H1 (cell line): ENCODE results near the gene CLEC16A. TPM values are rescaled to one million over a fixed set of nuclear protein-coding genes. Genes with fewer than 3 reads are reported as not detected.

Experiments used
- CTCF ChIA-PET: fragments of 300-600 bp; sonication (Branson Sonifier 250); formaldehyde crosslinking; loops from one replicate; lab custom pipeline; 2021; ENCODE audit not compliant: partially characterized antibody; lab: Charles Lee
- POLR2A ChIA-PET: fragments of 300-600 bp; sonication (Branson Sonifier 250); formaldehyde crosslinking; loops from one replicate; lab custom pipeline; 2021; ENCODE audit warnings: inconsistent platforms; ENCODE audit not compliant: partially characterized antibody; lab: Charles Lee
- DNase-seq, 2 experiments: peaks; one replicate each; pipeline versions ENCODE4 v3.0.0 to v3.0.0-alpha.2; 2010 to 2022; ENCODE audit warnings: low spot score in 2 of 2, low read depth in 1 of 2, mixed read lengths in 1 of 2
- FAIRE-seq: peaks from 2 replicates; lab custom pipeline; 2011; peaks lifted over from hg19 to GRCh38; lab: Jason Lieb, UNC
- H2AFZ ChIP-seq: 2 replicates; pipeline ENCODE4 v1.8.1; 2012; ENCODE audit warnings: low read length, inconsistent platforms
- H2AK5ac ChIP-seq: 2 replicates; pipeline ENCODE4 v1.6.1; 2013; ENCODE audit warnings: low read depth, low read length
- H2BK120ac ChIP-seq: replicated peaks from 2 replicates; pipeline ENCODE3; 2013; ENCODE audit warnings: low read depth, low read length, inconsistent platforms
- H2BK12ac ChIP-seq: 2 replicates; pipeline ENCODE4 v1.6.1; 2013; ENCODE audit warnings: low read depth, low read length
- H2BK15ac ChIP-seq: 2 replicates; pipeline ENCODE4 v1.6.1; 2013; ENCODE audit warnings: low read length
- H2BK20ac ChIP-seq: 2 replicates; pipeline ENCODE4 v1.6.1; 2013; ENCODE audit warnings: low read length
- H2BK5ac ChIP-seq: 2 replicates; pipeline ENCODE4 v1.6.1; 2013; ENCODE audit warnings: low read depth, low read length
- H3K14ac ChIP-seq: 2 replicates; pipeline ENCODE4 v1.6.1; 2013; ENCODE audit warnings: inconsistent platforms; ENCODE audit not compliant: insufficient read length
- H3K18ac ChIP-seq: 2 replicates; pipeline ENCODE4 v1.6.1; 2013; ENCODE audit warnings: low read length; ENCODE audit errors: extremely low read depth
- H3K23ac ChIP-seq: 2 replicates; pipeline ENCODE4 v1.6.1; 2013; ENCODE audit warnings: inconsistent platforms; ENCODE audit not compliant: insufficient read length
- H3K23me2 ChIP-seq: 2 replicates; pipeline ENCODE4 v1.6.1; 2013; ENCODE audit warnings: low read depth, low read length
- H3K27ac ChIP-seq: 2 replicates; pipeline ENCODE4 v1.6.1; 2011; ENCODE audit warnings: low read depth, low read length, inconsistent platforms
- H3K27me3 ChIP-seq, 4 experiments: replicated peaks in 1 of 4; 1 replicate in 1 of 4; 2 replicates in 3 of 4; pipeline versions ENCODE4 v1.6.1 to v1.8.1; 2011 to 2013; ENCODE audit warnings: low read length in 3 of 4, mild to moderate bottlenecking in 3 of 4, inconsistent platforms in 2 of 4, mixed read lengths in 2 of 4, moderate library complexity in 1 of 4; ENCODE audit not compliant: control insufficient read depth in 3 of 4, insufficient read depth in 3 of 4; ENCODE audit errors: extremely low read depth in 1 of 4
- H3K36me3 ChIP-seq, 4 experiments: 2 replicates each; pipeline versions ENCODE4 v1.6.1 to v1.8.1; 2011 to 2013; ENCODE audit warnings: mild to moderate bottlenecking in 4 of 4, low read length in 3 of 4, moderate library complexity in 2 of 4, control low read depth in 1 of 4, inconsistent platforms in 1 of 4; ENCODE audit not compliant: insufficient read depth in 4 of 4, control insufficient read depth in 2 of 4
- H3K4ac ChIP-seq: replicated peaks from 2 replicates; pipeline ENCODE3; 2013; ENCODE audit warnings: low read length, low read depth, mixed read lengths, inconsistent platforms; ENCODE audit not compliant: insufficient read length
- H3K4me1 ChIP-seq, 4 experiments: replicated peaks in 1 of 4; 1 replicate in 1 of 4; 2 replicates in 3 of 4; pipeline versions ENCODE4 v1.6.1 to v1.8.1; 2011 to 2013; ENCODE audit warnings: low read length in 3 of 4, inconsistent platforms in 2 of 4, mixed read lengths in 1 of 4; ENCODE audit not compliant: insufficient read depth in 4 of 4, control insufficient read depth in 3 of 4
- H3K4me2 ChIP-seq, 2 experiments: 2 replicates each; pipeline versions ENCODE4 v1.6.1 to v1.8.1; 2011 to 2013; ENCODE audit warnings: low read depth in 2 of 2, low read length in 2 of 2, control low read depth in 1 of 2, inconsistent platforms in 1 of 2, mild to moderate bottlenecking in 1 of 2; ENCODE audit not compliant: insufficient read depth in 1 of 2
- H3K4me3 ChIP-seq, 4 experiments: fragments of 200-600, 300-600 bp in 1 of 4; sonication (generic), shearing (Covaris generic), sonication (Bioruptor Twin) in 1 of 4; 2 replicates each; pipeline versions ENCODE4 v1.5.1 to v1.8.1; 2011 to 2016; ENCODE audit warnings: low read length in 4 of 4, low read depth in 3 of 4, control low read depth in 2 of 4, inconsistent platforms in 2 of 4, mild to moderate bottlenecking in 2 of 4, mixed read lengths in 1 of 4, moderate library complexity in 1 of 4; ENCODE audit not compliant: insufficient read depth in 2 of 4; ENCODE audit errors: extremely low read depth in 1 of 4
- H3K56ac ChIP-seq: replicated peaks from 2 replicates; pipeline ENCODE3; 2013; ENCODE audit warnings: low read depth, mild to moderate bottlenecking, mixed read lengths, low read length, inconsistent platforms; ENCODE audit not compliant: insufficient read length
- H3K79me1 ChIP-seq: 2 replicates; pipeline ENCODE4 v1.6.1; 2013; ENCODE audit warnings: low read depth, low read length, control low read depth
- H3K79me2 ChIP-seq, 2 experiments: 2 replicates each; pipeline versions ENCODE4 v1.6.1 to v1.8.1; 2012 to 2013; ENCODE audit warnings: low read length in 2 of 2, mild to moderate bottlenecking in 2 of 2, inconsistent platforms in 1 of 2; ENCODE audit not compliant: insufficient read depth in 2 of 2, control insufficient read depth in 1 of 2
- H3K9ac ChIP-seq, 4 experiments: replicated peaks in 1 of 4; 1 replicate in 1 of 4; 2 replicates in 3 of 4; pipeline versions ENCODE4 v1.6.1 to v1.8.1; 2011 to 2013; ENCODE audit warnings: low read depth in 3 of 4, low read length in 3 of 4, control low read depth in 2 of 4, mild to moderate bottlenecking in 2 of 4, moderate library complexity in 2 of 4, inconsistent platforms in 1 of 4; ENCODE audit errors: extremely low read depth in 1 of 4
- H3K9me3 ChIP-seq, 2 experiments: 2 replicates each; pipeline versions ENCODE4 v1.6.1 to v1.8.1; 2012 to 2013; ENCODE audit warnings: mild to moderate bottlenecking in 2 of 2, moderate library complexity in 2 of 2, control low read depth in 1 of 2, inconsistent platforms in 1 of 2, low read depth in 1 of 2, low read length in 1 of 2, mixed read lengths in 1 of 2; ENCODE audit not compliant: insufficient read depth in 2 of 2
- H4K20me1 ChIP-seq, 2 experiments: replicated peaks in 1 of 2; 2 replicates each; pipeline versions ENCODE3 to v1.8.1; 2011 to 2013; ENCODE audit warnings: inconsistent platforms in 2 of 2, low read length in 2 of 2, mild to moderate bottlenecking in 1 of 2; ENCODE audit not compliant: insufficient read depth in 2 of 2, control insufficient read depth in 1 of 2
- H4K5ac ChIP-seq: 2 replicates; pipeline ENCODE4 v1.6.1; 2013; ENCODE audit warnings: low read length, low read depth, mixed read lengths, inconsistent platforms; ENCODE audit not compliant: insufficient read length
- H4K8ac ChIP-seq: 2 replicates; pipeline ENCODE4 v1.8.0; 2013; ENCODE audit warnings: mild to moderate bottlenecking, moderate library complexity, low read length, inconsistent platforms; ENCODE audit not compliant: insufficient read depth; ENCODE audit errors: extremely low read depth
- H4K91ac ChIP-seq: replicated peaks from 2 replicates; pipeline ENCODE3; 2013; ENCODE audit warnings: low read length, mixed read lengths, inconsistent platforms; ENCODE audit not compliant: insufficient read length
- ASH2L ChIP-seq: fragments of 200-600, 300-600 bp; sonication (generic); IDR thresholded peaks from one replicate; pipeline ENCODE4 v1.7.1; 2017; ENCODE audit warnings: low read length
- CREB1 ChIP-seq: IDR thresholded peaks from 2 replicates; pipeline ENCODE4 v1.6.1; 2012; ENCODE audit warnings: inconsistent platforms
- KDM5A ChIP-seq: fragments of 200-600 bp; IDR thresholded peaks from 2 replicates; pipeline ENCODE4 v1.7.1; 2012; ENCODE audit warnings: mild to moderate bottlenecking, low read length, inconsistent platforms, mixed read lengths
- MAFK ChIP-seq: IDR thresholded peaks from 2 replicates; pipeline ENCODE4 v1.6.1; 2012; ENCODE audit warnings: low read depth, mild to moderate bottlenecking, improper control_type of control experiment, low read length
- POLR2A ChIP-seq, 2 experiments: IDR thresholded peaks; 1 replicate in 1 of 2; 2 replicates in 1 of 2; pipeline ENCODE4 v1.6.1; 2011; ENCODE audit warnings: low read depth in 2 of 2, low read length in 2 of 2, mild to moderate bottlenecking in 2 of 2; ENCODE audit errors: control extremely low read depth in 1 of 2
- SP4 ChIP-seq: IDR thresholded peaks from 2 replicates; pipeline ENCODE4 v1.6.1; 2012; ENCODE audit warnings: low read length, inconsistent platforms
- SUZ12 ChIP-seq: fragments of 200-600 bp; sonication (generic); IDR thresholded peaks from 2 replicates; pipeline ENCODE4 v1.6.1; 2012; ENCODE audit warnings: mild to moderate bottlenecking, inconsistent platforms, low read length, moderate library complexity, mixed read lengths
- TAF7 ChIP-seq: optimal IDR thresholded peaks from 2 replicates; pipeline ENCODE3; 2011; ENCODE audit warnings: low read depth, mild to moderate bottlenecking, inconsistent platforms, low read length, moderate library complexity, borderline replicate concordance
- WGBS, 2 experiments: shearing (Covaris generic) in 1 of 2; methylation state at CpG; one replicate each; pipeline versions ENCODE4 v1.1.6 to v1.1.7; 2013 to 2015; ENCODE audit warnings: low lambda C conversion rate in 2 of 2, mixed read lengths in 2 of 2, inconsistent platforms in 1 of 2, low coverage in 1 of 2, missing lambda C conversion rate in 1 of 2; ENCODE audit not compliant: insufficient replicate concordance in 2 of 2, insufficient coverage in 1 of 2, insufficient read length in 1 of 2; ENCODE audit errors: extremely low coverage in 1 of 2, missing lambda C conversion rate in 1 of 2; 5-methylcytosine and 5-hydroxymethylcytosine counted together
- polyA plus RNA-seq, 7 experiments: library from polyadenylated mRNA; depleted of rRNA in 3 of 7; stranded (reverse) in 5 of 7; unstranded in 2 of 7; fragments of >200 nt in 5 of 7; fragments of 200-250 nt in 2 of 7; gene quantifications; 1 replicate in 5 of 7; 2 replicates in 1 of 7; 4 replicates in 1 of 7; pipeline versions ENCODE4 v1.2.1 to v1.2.3, GENCODE V29; 2011 to 2013; ENCODE audit warnings: missing spikeins in 2 of 7, mixed read lengths in 2 of 7
- total RNA-seq: library from RNA; stranded (reverse); fragmentation: NEBNext Ultra II Directional; extraction: Animal tissue kit (Norgen Biotek cat#: 25700); gene quantifications from 2 replicates; pipeline ENCODE4 v1.2.1, GENCODE V29; 2021
- TF ChIP-seq, protein P1 (sequence below): IDR thresholded peaks from 2 replicates; pipeline ENCODE4 v1.6.1; 2011; ENCODE audit warnings: low read length, improper control_type of control experiment

The CLEC16A gene
- total and polyA plus RNA-seq, 2 of the 8 experiments (the other 6 are each of a cell fraction or from before 2014, with no cell fraction given) = 7.6 to 19.3 TPM

DNA sequence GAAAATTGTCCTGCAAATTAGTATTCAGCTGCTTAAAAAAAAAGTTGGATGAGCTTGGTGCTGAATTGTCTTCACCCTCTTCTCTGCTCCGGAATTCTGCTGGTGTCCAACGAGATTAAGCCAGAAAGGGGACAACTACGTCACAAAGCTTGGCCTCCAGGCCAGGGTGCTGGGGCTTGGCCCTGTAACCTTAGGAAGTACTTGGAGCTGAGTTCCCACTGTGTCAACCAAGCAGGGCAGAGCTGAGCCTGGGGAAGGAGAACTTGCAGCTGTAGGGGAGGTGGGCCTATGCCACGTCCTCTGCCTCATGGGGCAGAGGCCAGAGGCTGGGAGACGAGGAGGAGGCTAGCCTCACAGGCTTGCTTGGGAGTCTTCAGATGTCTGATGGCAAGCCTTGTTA, 71.2 kb downstream of the CLEC16A start:
- H3K23ac ChIP-seq = no peak overlapping the region
- no peaks in the 10 kb centered on the region for H3K9me3 ChIP-seq
- no peak for TF ChIP-seq SUZ12
- TF ChIP-seq SP4 = no peak
- no peak for TF ChIP-seq CREB1
- TF ChIP-seq POLR2A (IDR thresholded peaks at IDR 0.05; ENCODE audit: control extremely low read depth in 1 of 2, low read depth in 2 of 2, low read length in 2 of 2) = no peak
- no peak for TF ChIP-seq TAF7
- no peak for TF ChIP-seq MAFK
- TF ChIP-seq, protein P1, sequence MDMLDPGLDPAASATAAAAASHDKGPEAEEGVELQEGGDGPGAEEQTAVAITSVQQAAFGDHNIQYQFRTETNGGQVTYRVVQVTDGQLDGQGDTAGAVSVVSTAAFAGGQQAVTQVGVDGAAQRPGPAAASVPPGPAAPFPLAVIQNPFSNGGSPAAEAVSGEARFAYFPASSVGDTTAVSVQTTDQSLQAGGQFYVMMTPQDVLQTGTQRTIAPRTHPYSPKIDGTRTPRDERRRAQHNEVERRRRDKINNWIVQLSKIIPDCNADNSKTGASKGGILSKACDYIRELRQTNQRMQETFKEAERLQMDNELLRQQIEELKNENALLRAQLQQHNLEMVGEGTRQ = no peak
- TF ChIP-seq KDM5A = no peak
- no peak for TF ChIP-seq ASH2L
- H3K23me2 ChIP-seq = no peaks in the 10 kb centered on the region
- no peak overlapping the region for H4K5ac ChIP-seq
- no peak overlapping the region for H2BK20ac ChIP-seq
- POLR2A ChIA-PET = no interaction called here
- DNase-seq (no peak), FAIRE-seq (no peak)
- H2BK15ac ChIP-seq = no peak overlapping the region
- H3K18ac ChIP-seq = no peak overlapping the region
- H3K4ac ChIP-seq = no peak overlapping the region
- 89% methylated on average over 5 of the region's 5 CpGs; no CpG with 5 or more reads in 1 of the 2 experiments for WGBS, 2 experiments
- H2BK12ac ChIP-seq = no peak overlapping the region
- no peak overlapping the region for H2AK5ac ChIP-seq
- no peaks in the 10 kb centered on the region for H3K27me3 ChIP-seq
- no peak overlapping the region for H2AFZ ChIP-seq
- H3K36me3 ChIP-seq = no peaks in the 10 kb centered on the region; a peak in 1 of 8 replicates
- no peak overlapping the region for H3K14ac ChIP-seq
- H3K56ac ChIP-seq = no peak overlapping the region
- no peak overlapping the region for H3K9ac ChIP-seq
- H4K91ac ChIP-seq = no peak overlapping the region
- H2BK120ac ChIP-seq = no peak overlapping the region
- no peak overlapping the region for H2BK5ac ChIP-seq
- H4K8ac ChIP-seq = no peak overlapping the region
- no peaks in the 10 kb centered on the region for H3K4me1 ChIP-seq
- CTCF ChIA-PET = interaction anchor here (0.7 to 1.8 kb wide), 3 partner anchors 26 to 102 kb away, joined by 3 to 4 read pairs (median 4); no protein-coding TSS in a partner anchor
- no peaks in the 10 kb centered on the region for H4K20me1 ChIP-seq
- no peaks in the 10 kb centered on the region for H3K79me2 ChIP-seq
- H3K4me2 ChIP-seq = no peak overlapping the region
- no peak overlapping the region for H3K27ac ChIP-seq
- no peak overlapping the region for H3K4me3 ChIP-seq
- H3K79me1 ChIP-seq = no peaks in the 10 kb centered on the region; the same call in 1 of the 2 replicates
